Activated CD8-positive, alpha-beta T cell treated with anti-CD3 and anti-CD28 coated beads for 36 hours (primary cell): ENCODE data around the gene TBL1X. TPM values are rescaled to one million over a fixed set of nuclear protein-coding genes. Genes with fewer than 3 reads are reported as not detected.

Experiments used
- ATAC-seq: fragments of 200-7000 bp; cut with Tn5 transposase; one replicate; pipeline ENCODE4 v1.10.0; 2021; ENCODE audit warnings: mild to moderate bottlenecking, moderate library complexity
- CTCF ChIA-PET: fragments of 350-600 bp; sonication (Branson Sonifier 250); formaldehyde crosslinking; loops from one replicate; lab custom pipeline; 2021; ENCODE audit warnings: antibody characterized with exemption; lab: Charles Lee
- POLR2A ChIA-PET: fragments of 350-600 bp; sonication (Branson Sonifier 250); formaldehyde crosslinking; loops from one replicate; lab custom pipeline; 2021; ENCODE audit warnings: antibody characterized with exemption; lab: Charles Lee
- DNase-seq: peaks from one replicate; pipeline ENCODE4 v3.0.0-alpha.2; 2020
- H3K27ac Mint-ChIP-seq: one replicate; pipeline ENCODE4 v1.8.0; 2021; ENCODE audit warnings: mild to moderate bottlenecking, mixed read lengths
- H3K27me3 Mint-ChIP-seq: one replicate; pipeline ENCODE4 v1.8.0; 2021; ENCODE audit warnings: mixed read lengths
- H3K36me3 Mint-ChIP-seq: one replicate; pipeline ENCODE4 v1.8.0; 2021; ENCODE audit warnings: low read depth, mixed read lengths
- H3K4me1 Mint-ChIP-seq: one replicate; pipeline ENCODE4 v1.8.0; 2021; ENCODE audit warnings: low read depth, mixed read lengths
- H3K4me3 Mint-ChIP-seq: one replicate; pipeline ENCODE4 v1.8.0; 2021; ENCODE audit warnings: mild to moderate bottlenecking, moderate library complexity, mixed read lengths
- H3K9me3 Mint-ChIP-seq: one replicate; pipeline ENCODE4 v1.8.0; 2021; ENCODE audit warnings: mixed read lengths
- intact Hi-C: fragments of 100-400 bp; cut with micrococcal nuclease; formaldehyde crosslinking; loops from one replicate; pipeline ENCODE4 v1.10.0; 2022
- total RNA-seq, 2 experiments: library from RNA; stranded (reverse); gene quantifications; one replicate each; pipeline ENCODE4 v1.2.3, GENCODE V29; 2021
- TF ChIP-seq, protein P1 (sequence below): fragments of 200-600 bp; IDR thresholded peaks from one replicate; pipeline ENCODE4 v1.8.0; 2022; ENCODE audit warnings: antibody characterized with exemption, mild to moderate bottlenecking

TBL1X gene
- total RNA-seq, 2 experiments from 2014 or later, result 28.9 to 32.0 TPM

DNA sequence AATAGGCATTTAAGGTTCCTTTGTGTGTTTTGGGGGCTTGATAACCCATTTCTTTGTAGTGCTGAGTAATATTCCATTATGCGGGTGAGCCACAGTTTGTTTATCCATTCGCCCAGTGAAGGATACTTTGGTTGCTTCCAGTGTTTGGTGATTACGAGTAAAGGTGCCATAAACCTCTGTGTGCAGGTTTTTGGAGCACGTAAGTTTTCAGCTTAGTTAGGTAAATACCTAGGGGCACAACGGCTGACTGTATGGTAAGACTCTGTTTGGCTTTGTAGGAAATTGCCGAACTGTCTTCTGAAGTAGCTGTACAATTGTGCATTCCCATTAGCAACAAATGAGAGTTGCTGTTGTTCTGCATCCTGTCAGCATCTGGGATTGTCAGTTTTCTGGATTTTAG is 3.8 kb upstream of the TBL1X start:
- intact Hi-C loops, result loop anchor here (10.0 kb wide), 2 partner anchors 176 to 244 kb away; no protein-coding TSS in a partner anchor

GRCh38 chrX:9462456-9462855 is 2.4 kb upstream of the TBL1X start:
- Mint-ChIP-seq H3K4me1 (peaks cover 41% of the 10 kb centered on the region), H3K27ac (peak overlapping the region; percentile 93), H3K27me3 (no peaks in the 10 kb centered on the region), H3K9me3 (no peaks in the 10 kb centered on the region), H3K4me3 (peak overlapping the region; percentile 74), H3K36me3 (no peaks in the 10 kb centered on the region)
- ChIA-PET POLR2A (interaction anchor here (1.4 to 2.6 kb wide), 2 partner anchors 110 to 121 kb away, joined by 4 to 10 read pairs; no protein-coding TSS in a partner anchor), CTCF (interaction anchor here (1.4 to 1.5 kb wide), 2 partner anchors 120 to 215 kb away, joined by 4 to 7 read pairs; no protein-coding TSS in a partner anchor)
- TF ChIP-seq, protein P1, sequence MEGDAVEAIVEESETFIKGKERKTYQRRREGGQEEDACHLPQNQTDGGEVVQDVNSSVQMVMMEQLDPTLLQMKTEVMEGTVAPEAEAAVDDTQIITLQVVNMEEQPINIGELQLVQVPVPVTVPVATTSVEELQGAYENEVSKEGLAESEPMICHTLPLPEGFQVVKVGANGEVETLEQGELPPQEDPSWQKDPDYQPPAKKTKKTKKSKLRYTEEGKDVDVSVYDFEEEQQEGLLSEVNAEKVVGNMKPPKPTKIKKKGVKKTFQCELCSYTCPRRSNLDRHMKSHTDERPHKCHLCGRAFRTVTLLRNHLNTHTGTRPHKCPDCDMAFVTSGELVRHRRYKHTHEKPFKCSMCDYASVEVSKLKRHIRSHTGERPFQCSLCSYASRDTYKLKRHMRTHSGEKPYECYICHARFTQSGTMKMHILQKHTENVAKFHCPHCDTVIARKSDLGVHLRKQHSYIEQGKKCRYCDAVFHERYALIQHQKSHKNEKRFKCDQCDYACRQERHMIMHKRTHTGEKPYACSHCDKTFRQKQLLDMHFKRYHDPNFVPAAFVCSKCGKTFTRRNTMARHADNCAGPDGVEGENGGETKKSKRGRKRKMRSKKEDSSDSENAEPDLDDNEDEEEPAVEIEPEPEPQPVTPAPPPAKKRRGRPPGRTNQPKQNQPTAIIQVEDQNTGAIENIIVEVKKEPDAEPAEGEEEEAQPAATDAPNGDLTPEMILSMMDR, result no peak
- ATAC-seq (no peak), DNase-seq (no peak)
- intact Hi-C loops, result loop anchor here (2.0 to 10.0 kb wide), 3 partner anchors 120 to 242 kb away; no protein-coding TSS in a partner anchor

More for the DNA sequence above, 3.8 kb upstream of the TBL1X start:
- no peak for ATAC-seq
- Mint-ChIP-seq H3K9me3 (no peaks in the 10 kb centered on the region), H3K36me3 (no peaks in the 10 kb centered on the region), H3K27me3 (no peaks in the 10 kb centered on the region), H3K27ac (no peak overlapping the region), H3K4me3 (no peak overlapping the region), H3K4me1 (peaks cover 44% of the 10 kb centered on the region)
- CTCF ChIA-PET, result no interaction called here
- no peak for DNase-seq
- POLR2A ChIA-PET, result no interaction called here
- TF ChIP-seq, protein P1, result no peak

GRCh38 chrX:9465380-9466123 is 694 bp downstream of the TBL1X start:
- Mint-ChIP-seq H3K9me3 (no peaks in the 10 kb centered on the region), H3K36me3 (peaks cover 5% of the 10 kb centered on the region), H3K4me1 (peaks cover 44% of the 10 kb centered on the region), H3K27me3 (no peaks in the 10 kb centered on the region), H3K27ac (peak overlapping the region; percentile 71), H3K4me3 (peak overlapping the region; percentile 76)
- ATAC-seq (peak; percentile 9), DNase-seq (peak; percentile 27)
- ChIA-PET CTCF (no interaction called here), POLR2A (no interaction called here)
- intact Hi-C loops, result loop anchor here (10.0 kb wide), 2 partner anchors 181 to 239 kb away; no protein-coding TSS in a partner anchor
- TF ChIP-seq, protein P1, result no peak

DNA sequence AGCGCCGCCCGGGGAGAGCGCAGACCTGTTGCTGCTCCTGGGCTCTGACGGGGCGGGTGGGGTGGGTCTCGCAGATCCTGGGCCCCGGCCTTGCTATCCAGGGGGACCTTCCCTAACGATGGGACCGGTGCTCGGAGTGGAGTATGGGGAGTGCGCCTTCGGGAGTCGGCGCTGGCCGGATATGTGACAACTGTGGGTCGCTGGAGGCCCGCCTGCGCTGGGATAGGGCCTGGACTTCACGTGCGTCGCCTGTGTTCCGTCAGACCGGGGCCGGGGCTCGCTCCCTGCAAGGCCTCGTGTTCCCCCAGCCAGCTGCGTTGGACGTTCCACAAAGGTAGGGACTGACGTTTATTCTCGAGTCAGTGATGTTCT is 1.3 kb downstream of the TBL1X start:
- peak; percentile 4 for ATAC-seq

More for the DNA sequence above, 1.3 kb downstream of the TBL1X start:
- TF ChIP-seq, protein P1, result no peak
- peak overlapping the region; percentile 78 for H3K27ac Mint-ChIP-seq
- H3K4me3 Mint-ChIP-seq, result peak overlapping the region; percentile 76
- no peaks in the 10 kb centered on the region for H3K9me3 Mint-ChIP-seq
- ChIA-PET POLR2A (no interaction called here), CTCF (no interaction called here)
- intact Hi-C loops, result loop anchor here (10.0 kb wide), 2 partner anchors 181 to 239 kb away; no protein-coding TSS in a partner anchor
- DNase-seq, result peak; percentile 37
- H3K4me1 Mint-ChIP-seq, result peaks cover 40% of the 10 kb centered on the region
- H3K36me3 Mint-ChIP-seq, result peaks cover 8% of the 10 kb centered on the region
- H3K27me3 Mint-ChIP-seq, result no peaks in the 10 kb centered on the region
